ENCODE results near the gene PSEN1. TPM values are rescaled to one million over a fixed set of nuclear protein-coding genes. Genes with fewer than 3 reads are reported as not detected.
A peak's percentile ranks its signal among the peaks of the same experiment; 100 is the strongest.

PSEN1 gene
- total RNA-seq, 3 donors from 2014 or later = 93.8 to 147 (median 100.0) TPM

DNA sequence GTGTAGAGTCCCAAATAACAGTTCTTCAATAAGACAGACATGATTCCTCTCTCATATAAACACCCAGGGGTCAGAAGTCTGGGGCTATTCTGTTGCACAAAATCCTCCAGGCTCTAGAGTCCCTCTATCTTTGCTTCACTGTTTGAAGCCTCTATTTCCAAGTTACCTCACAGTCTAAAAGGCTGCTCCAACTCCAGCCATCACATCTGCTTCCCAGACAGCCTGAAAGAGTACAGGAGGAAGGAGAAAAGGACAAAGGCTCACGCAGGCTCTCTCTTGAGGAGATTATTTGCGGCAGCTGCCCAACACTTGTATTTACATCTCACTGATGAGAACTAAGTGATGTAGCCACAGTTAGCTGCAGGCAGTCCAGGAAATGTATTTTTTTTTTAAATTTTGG lies 107.4 kb downstream of the PSEN1 start:
- ATAC-seq (no peak), DNase-seq (no peak)
- intact Hi-C loops (cut with DNase I, micrococcal nuclease) = no loop called here
- Histone ChIP-seq H3K36me3 (ENCODE audit: low read depth) (no peaks in the 10 kb centered on the region), H3K9me3 (no peaks in the 10 kb centered on the region), H3K4me3 (no peak overlapping the region), H3K4me1 (ENCODE audit: low read depth) (peaks cover 5% of the 10 kb centered on the region)
- TF ChIP-seq, protein P1, sequence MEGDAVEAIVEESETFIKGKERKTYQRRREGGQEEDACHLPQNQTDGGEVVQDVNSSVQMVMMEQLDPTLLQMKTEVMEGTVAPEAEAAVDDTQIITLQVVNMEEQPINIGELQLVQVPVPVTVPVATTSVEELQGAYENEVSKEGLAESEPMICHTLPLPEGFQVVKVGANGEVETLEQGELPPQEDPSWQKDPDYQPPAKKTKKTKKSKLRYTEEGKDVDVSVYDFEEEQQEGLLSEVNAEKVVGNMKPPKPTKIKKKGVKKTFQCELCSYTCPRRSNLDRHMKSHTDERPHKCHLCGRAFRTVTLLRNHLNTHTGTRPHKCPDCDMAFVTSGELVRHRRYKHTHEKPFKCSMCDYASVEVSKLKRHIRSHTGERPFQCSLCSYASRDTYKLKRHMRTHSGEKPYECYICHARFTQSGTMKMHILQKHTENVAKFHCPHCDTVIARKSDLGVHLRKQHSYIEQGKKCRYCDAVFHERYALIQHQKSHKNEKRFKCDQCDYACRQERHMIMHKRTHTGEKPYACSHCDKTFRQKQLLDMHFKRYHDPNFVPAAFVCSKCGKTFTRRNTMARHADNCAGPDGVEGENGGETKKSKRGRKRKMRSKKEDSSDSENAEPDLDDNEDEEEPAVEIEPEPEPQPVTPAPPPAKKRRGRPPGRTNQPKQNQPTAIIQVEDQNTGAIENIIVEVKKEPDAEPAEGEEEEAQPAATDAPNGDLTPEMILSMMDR (IDR thresholded peaks at IDR 0.05) = no peak

DNA sequence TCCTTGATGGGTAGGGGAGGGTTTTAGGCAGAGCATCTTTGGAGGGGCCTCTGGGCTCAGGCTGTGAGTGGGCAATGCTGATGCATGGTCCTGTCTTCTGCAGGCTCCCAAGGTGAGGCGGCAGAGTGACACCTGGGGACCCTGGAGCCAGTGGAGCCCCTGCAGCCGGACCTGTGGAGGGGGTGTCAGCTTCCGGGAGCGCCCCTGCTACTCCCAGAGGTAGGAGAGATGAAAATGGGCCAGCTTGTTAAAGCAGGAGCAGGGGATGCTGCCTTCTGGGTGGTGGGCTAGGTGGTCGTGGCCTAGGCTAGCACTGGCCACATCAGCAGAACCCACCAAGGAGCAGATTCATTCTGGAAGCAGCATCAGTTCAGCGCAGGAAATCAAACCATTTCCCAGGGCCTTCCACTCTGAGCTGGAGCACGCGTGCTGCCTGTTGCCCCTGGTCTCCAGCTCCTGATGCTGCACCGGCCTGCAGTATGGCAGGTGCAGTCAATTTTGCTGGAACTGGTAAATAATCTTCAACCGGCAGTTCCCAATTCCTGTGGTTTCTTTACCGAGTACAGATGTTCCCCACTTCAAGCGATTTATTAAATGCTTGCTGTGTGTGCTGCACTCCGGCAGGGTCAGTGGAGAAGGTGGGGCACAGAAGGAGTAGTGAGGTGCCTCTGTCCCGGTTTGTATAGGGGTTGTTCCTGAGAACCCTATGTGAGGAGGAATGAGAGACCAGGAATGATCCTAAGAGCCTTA lies 108.4 kb downstream of the PSEN1 start:
- DNase-seq (peak in 2 of 3 donors; percentile 15 to 37), ATAC-seq (no peak)
- Histone ChIP-seq H3K9me3 (no peaks in the 10 kb centered on the region), H3K4me3 (no peak overlapping the region), H3K4me1 (ENCODE audit: low read depth) (peaks cover 4% of the 10 kb centered on the region), H3K36me3 (ENCODE audit: low read depth) (no peaks in the 10 kb centered on the region)
- TF ChIP-seq, protein P1 (IDR thresholded peaks at IDR 0.05) = no peak
- intact Hi-C loops (cut with DNase I, micrococcal nuclease) = no loop called here

DNA sequence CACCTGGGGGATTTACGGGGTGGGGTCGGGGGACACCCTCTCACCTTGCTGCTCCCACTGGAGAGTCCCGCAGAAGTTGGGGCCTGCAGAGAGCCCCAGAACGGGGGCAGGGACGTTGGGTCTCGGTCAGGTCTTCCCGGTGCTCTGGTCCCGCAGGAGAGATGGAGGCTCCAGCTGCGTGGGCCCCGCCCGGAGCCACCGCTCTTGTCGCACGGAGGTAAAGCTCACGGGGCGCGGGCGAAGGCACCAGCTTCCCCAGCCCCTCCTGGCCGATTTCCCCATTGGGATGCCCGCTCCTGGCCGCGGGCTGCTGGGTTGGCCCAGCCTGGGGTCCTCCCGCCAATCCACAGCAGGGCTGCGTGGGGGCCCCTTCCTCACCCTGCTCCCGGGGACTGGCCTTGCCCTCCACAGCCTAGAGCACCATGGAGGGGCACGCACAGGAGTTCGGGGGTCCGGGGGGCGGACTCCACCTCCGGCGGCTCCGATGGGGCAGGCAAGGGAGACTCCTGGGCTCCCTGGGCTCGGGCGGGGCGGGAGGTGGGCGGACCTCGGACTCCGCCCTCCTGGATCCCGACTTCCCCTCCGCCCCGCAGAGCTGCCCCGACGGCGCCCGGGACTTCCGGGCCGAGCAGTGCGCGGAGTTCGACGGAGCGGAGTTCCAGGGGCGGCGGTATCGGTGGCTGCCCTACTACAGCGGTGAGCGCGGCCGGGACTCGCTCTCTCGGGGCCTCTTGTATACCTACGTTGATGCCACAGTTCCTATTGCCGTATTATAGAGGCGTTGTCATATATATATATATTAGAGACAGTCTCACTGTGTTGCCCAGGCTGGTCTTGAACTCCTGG lies 109.4 kb downstream of the PSEN1 start:
- H3K9me3 ChIP-seq = no peaks in the 10 kb centered on the region
- intact Hi-C loops (cut with DNase I, micrococcal nuclease) = no loop called here
- no peaks in the 10 kb centered on the region for H3K4me1 ChIP-seq (ENCODE audit: low read depth)
- no peak overlapping the region for H3K4me3 ChIP-seq
- ATAC-seq (peak; percentile 70), DNase-seq (peak; percentile 41 to 75 (median 57))
- TF ChIP-seq, protein P1 (IDR thresholded peaks at IDR 0.05) = no peak
- no peaks in the 10 kb centered on the region for H3K36me3 ChIP-seq (ENCODE audit: low read depth)

DNA sequence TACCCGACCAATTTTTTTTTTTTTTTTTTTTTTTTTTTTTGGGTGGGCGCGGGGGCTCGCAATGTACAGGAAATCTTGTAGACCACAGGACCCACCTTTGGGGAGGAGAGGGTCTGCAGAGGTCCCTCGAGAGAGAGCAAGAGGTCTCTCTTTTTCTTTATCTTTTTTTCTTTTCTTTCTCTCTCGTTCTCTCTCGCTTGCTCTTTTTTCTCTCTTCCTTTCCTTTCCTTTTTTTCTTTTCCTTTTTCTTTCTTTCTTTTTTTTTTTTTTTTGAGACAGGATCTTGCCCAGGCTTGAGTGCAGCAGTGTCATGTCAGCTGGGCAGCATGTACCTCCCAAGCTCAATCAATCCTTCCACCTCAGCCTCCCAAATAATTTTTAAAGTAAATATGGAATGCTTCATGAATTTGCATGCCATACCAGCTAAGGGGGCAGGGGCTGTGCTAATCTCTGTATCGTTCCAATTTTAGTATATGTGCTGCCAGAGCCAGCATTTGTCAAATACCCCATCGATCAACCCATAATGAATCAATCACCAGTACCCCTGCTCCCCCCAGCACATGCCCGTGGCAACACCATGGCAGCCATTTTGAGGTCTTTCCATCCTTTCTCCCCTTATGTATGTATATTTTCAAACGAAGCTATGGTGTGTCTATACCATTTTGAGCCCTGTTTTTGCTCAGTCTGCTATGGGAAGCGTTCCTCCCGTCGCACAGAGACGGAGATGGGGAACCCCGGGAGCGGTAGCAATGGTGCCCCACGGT lies 110.3 kb downstream of the PSEN1 start:
- intact Hi-C loops (cut with DNase I, micrococcal nuclease) = no loop called here
- TF ChIP-seq, protein P1 (IDR thresholded peaks at IDR 0.05) = no peak
- no peaks in the 10 kb centered on the region for H3K4me1 ChIP-seq (ENCODE audit: low read depth)
- peak in 2 of 3 donors; percentile 8 to 13 for DNase-seq
- no peak for ATAC-seq
- no peaks in the 10 kb centered on the region for H3K9me3 ChIP-seq
- no peaks in the 10 kb centered on the region for H3K36me3 ChIP-seq (ENCODE audit: low read depth)
- no peak overlapping the region for H3K4me3 ChIP-seq

DNA sequence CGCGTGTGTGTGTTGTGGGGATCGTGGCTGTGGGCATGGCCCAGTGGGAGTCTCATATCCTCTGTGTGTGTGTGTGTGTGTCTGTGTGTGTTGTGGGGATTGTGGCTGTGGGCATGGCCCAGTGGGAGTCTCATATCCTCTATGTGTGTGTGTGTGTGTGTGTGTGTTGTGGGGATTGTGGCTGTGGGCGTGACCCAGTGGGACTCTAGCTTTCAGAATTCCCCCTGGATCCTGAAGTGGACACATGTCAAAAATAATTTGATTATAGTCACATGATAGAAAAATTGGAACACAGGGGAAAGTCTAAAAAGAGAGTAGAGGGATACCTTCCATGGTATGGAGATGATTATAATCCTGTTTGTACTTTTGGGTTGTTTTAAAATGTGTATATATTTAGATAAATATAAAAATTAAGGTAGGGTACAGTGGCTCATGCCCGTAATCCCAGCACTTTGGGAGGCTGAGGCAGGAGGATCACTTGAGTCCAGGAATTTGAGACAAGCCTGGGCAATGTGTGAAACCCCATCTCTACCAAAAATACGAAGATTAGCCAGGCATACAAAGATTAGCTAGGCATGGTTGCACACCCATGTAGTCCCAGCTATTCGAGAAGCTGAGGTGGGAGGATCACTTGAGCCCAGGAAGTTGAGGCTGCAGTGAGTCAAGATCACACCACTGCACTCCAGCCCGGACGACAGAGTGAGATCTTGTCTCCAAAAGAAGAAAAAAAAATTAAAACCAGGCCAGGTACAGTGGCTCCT lies 112.0 kb downstream of the PSEN1 start:
- Histone ChIP-seq H3K9me3 (no peaks in the 10 kb centered on the region), H3K36me3 (ENCODE audit: low read depth) (no peaks in the 10 kb centered on the region), H3K4me3 (no peak overlapping the region), H3K4me1 (ENCODE audit: low read depth) (no peaks in the 10 kb centered on the region)
- intact Hi-C loops (cut with DNase I, micrococcal nuclease) = no loop called here
- ATAC-seq (no peak), DNase-seq (peak in 1 of 3 donors; percentile 2)
- TF ChIP-seq, protein P1 (IDR thresholded peaks at IDR 0.05) = no peak

Data from mucosa of descending colon (tissue), 3 donors.